ENCODE data around the gene NEFH.

NEFH gene

GRCh38 chr22:29481265-29482000 is 1.4 kb downstream of the NEFH start:
- no peaks in the 10 kb centered on the region for H3K9me3 ChIP-seq
- TF ChIP-seq CTCF (IDR thresholded peaks at IDR 0.05): no peak
- H3K27me3 ChIP-seq: peaks cover 65% of the 10 kb centered on the region
- peaks cover 7 to 10% of the 10 kb centered on the region in 2 experiments for H3K4me1 ChIP-seq (ENCODE audit: control insufficient read depth in 1 of 2, insufficient read depth in 1 of 2, low read depth in 1 of 2, low read length in 1 of 2)
- H3K36me3 ChIP-seq: no peaks in the 10 kb centered on the region
- H3K27ac ChIP-seq: no peak overlapping the region
- H3K4me3 ChIP-seq (ENCODE audit: low read depth in 1 of 2, low read length in 1 of 2): peak overlapping the region in 1 of 2 experiments; percentile 35

- H3K27me3 ChIP-seq: peaks cover 57% of the 10 kb centered on the region
These were observed 2.2 kb downstream of the NEFH start for GRCh38 chr22:29482253-29482652.

GRCh38 chr22:29482726-29483125 is 2.7 kb downstream of the NEFH start:
- Histone ChIP-seq H3K27ac (no peak overlapping the region), H3K4me3 (ENCODE audit: low read depth in 1 of 2, low read length in 1 of 2) (no peak overlapping the region), H3K27me3 (peaks cover 52% of the 10 kb centered on the region), H3K9me3 (no peaks in the 10 kb centered on the region), H3K4me1 (ENCODE audit: control insufficient read depth in 1 of 2, insufficient read depth in 1 of 2, low read depth in 1 of 2, low read length in 1 of 2) (peaks cover 7 to 10% of the 10 kb centered on the region in 2 experiments), H3K36me3 (no peaks in the 10 kb centered on the region)
- no peak for TF ChIP-seq CTCF (IDR thresholded peaks at IDR 0.05)

More at GRCh38 chr22:29482253-29482652, 2.2 kb downstream of the NEFH start:
- H3K4me1 ChIP-seq (ENCODE audit: control insufficient read depth in 1 of 2, insufficient read depth in 1 of 2, low read depth in 1 of 2, low read length in 1 of 2): peaks cover 7 to 10% of the 10 kb centered on the region in 2 experiments
- H3K4me3 ChIP-seq (ENCODE audit: low read depth in 1 of 2, low read length in 1 of 2): no peak overlapping the region
- no peaks in the 10 kb centered on the region for H3K36me3 ChIP-seq
- no peaks in the 10 kb centered on the region for H3K9me3 ChIP-seq
- H3K27ac ChIP-seq: no peak overlapping the region
- TF ChIP-seq CTCF (IDR thresholded peaks at IDR 0.05): no peak

GRCh38 chr22:29483254-29483653 is 3.2 kb downstream of the NEFH start:
- Histone ChIP-seq H3K4me3 (ENCODE audit: low read depth in 1 of 2, low read length in 1 of 2) (no peak overlapping the region), H3K27ac (no peak overlapping the region), H3K27me3 (peaks cover 47% of the 10 kb centered on the region), H3K4me1 (ENCODE audit: control insufficient read depth in 1 of 2, insufficient read depth in 1 of 2, low read depth in 1 of 2, low read length in 1 of 2) (peaks cover 7 to 10% of the 10 kb centered on the region in 2 experiments), H3K9me3 (no peaks in the 10 kb centered on the region), H3K36me3 (no peaks in the 10 kb centered on the region)
- no peak for TF ChIP-seq CTCF (IDR thresholded peaks at IDR 0.05)

GRCh38 chr22:29484642-29485041 is 4.6 kb downstream of the NEFH start:
- H3K9me3 ChIP-seq: no peaks in the 10 kb centered on the region
- no peak overlapping the region for H3K4me3 ChIP-seq (ENCODE audit: low read depth in 1 of 2, low read length in 1 of 2)
- peaks cover 33% of the 10 kb centered on the region for H3K27me3 ChIP-seq
- no peak overlapping the region for H3K27ac ChIP-seq
- peaks cover 7 to 10% of the 10 kb centered on the region in 2 experiments for H3K4me1 ChIP-seq (ENCODE audit: control insufficient read depth in 1 of 2, insufficient read depth in 1 of 2, low read depth in 1 of 2, low read length in 1 of 2)
- H3K36me3 ChIP-seq: no peaks in the 10 kb centered on the region
- TF ChIP-seq CTCF (IDR thresholded peaks at IDR 0.05): no peak

Measured in neutrophil (primary cell).